DOHH2 (cell line): ENCODE results near the gene N4BP2.

Experiments
- H3F3A ChIP-seq: fragments of 200-600 bp; sonication (generic), shearing (Covaris generic); 2 replicates; pipeline ENCODE4 v1.6.0; 2016; ENCODE audit warnings: antibody characterized with exemption, mild to moderate bottlenecking; ENCODE audit not compliant: control insufficient read depth, insufficient read depth
- H3K27ac ChIP-seq: fragments of 200-600 bp; sonication (generic); 2 replicates; pipeline ENCODE4 v1.5.1; 2014; ENCODE audit warnings: low read depth, mild to moderate bottlenecking, low read length, moderate library complexity
- H3K27me3 ChIP-seq: fragments of 200-600 bp; sonication (generic); 2 replicates; pipeline ENCODE4 v1.6.1; 2014; ENCODE audit warnings: mild to moderate bottlenecking, low read length, mixed read lengths; ENCODE audit not compliant: control insufficient read depth
- H3K36me3 ChIP-seq: fragments of 200-600 bp; sonication (generic); 2 replicates; pipeline ENCODE4 v1.6.1; 2014; ENCODE audit warnings: mild to moderate bottlenecking, low read length, moderate library complexity, mixed read lengths; ENCODE audit not compliant: control insufficient read depth
- H3K4me1 ChIP-seq: fragments of 200-600 bp; sonication (generic); 2 replicates; pipeline ENCODE4 v1.6.1; 2014; ENCODE audit warnings: mild to moderate bottlenecking, low read length, mixed read lengths; ENCODE audit not compliant: control insufficient read depth
- H3K4me2 ChIP-seq: fragments of 200-600 bp; sonication (generic); 2 replicates; pipeline ENCODE4 v1.6.0; 2014; ENCODE audit warnings: mild to moderate bottlenecking, low read length, moderate library complexity
- H3K4me3 ChIP-seq: fragments of 200-600 bp; sonication (generic); 2 replicates; pipeline ENCODE4 v1.5.1; 2014; ENCODE audit warnings: mild to moderate bottlenecking, low read length, mixed read lengths
- H3K79me2 ChIP-seq: fragments of 200-600 bp; sonication (generic); 2 replicates; pipeline ENCODE4 v1.6.1; 2014; ENCODE audit warnings: mild to moderate bottlenecking, low read length, mixed read lengths; ENCODE audit not compliant: control insufficient read depth
- H3K9me2 ChIP-seq: fragments of 200-600 bp; sonication (generic); replicated peaks from 2 replicates; pipeline ENCODE4 v1.6.1; 2014; ENCODE audit warnings: mild to moderate bottlenecking, low read length, mixed read lengths; ENCODE audit not compliant: control insufficient read depth
- H3K9me3 ChIP-seq: fragments of 200-600 bp; sonication (generic); 2 replicates; pipeline ENCODE4 v1.6.1; 2014; ENCODE audit warnings: antibody characterized with exemption, low read length, mixed read lengths; ENCODE audit not compliant: control insufficient read depth, insufficient read depth
- H4K20me1 ChIP-seq: fragments of 200-600 bp; sonication (generic); 2 replicates; pipeline ENCODE4 v1.6.0; 2014; ENCODE audit warnings: low read depth, mild to moderate bottlenecking, antibody characterized with exemption, low read length, moderate library complexity; ENCODE audit not compliant: control insufficient read depth, insufficient read depth
- CTCF ChIP-seq: fragments of 200-600 bp; sonication (generic); IDR thresholded peaks from one replicate; pipeline ENCODE4 v1.5.1; 2014; ENCODE audit warnings: antibody characterized with exemption, mild to moderate bottlenecking, low read depth, low read length; ENCODE audit not compliant: poor library complexity, severe bottlenecking
- EZH2phosphoT487 ChIP-seq: fragments of 200-600 bp; sonication (generic); IDR thresholded peaks from 2 replicates; pipeline ENCODE4 v1.6.1; 2017; ENCODE audit warnings: borderline replicate concordance, mild to moderate bottlenecking, antibody characterized with exemption, low read length, moderate library complexity, mixed read lengths

Gene N4BP2

GRCh38 chr4:40043786-40044185, 12.9 kb upstream of the N4BP2 start:
- no peaks in the 10 kb centered on the region for H3F3A ChIP-seq
- H3K27me3 ChIP-seq: no peaks in the 10 kb centered on the region
- no peaks in the 10 kb centered on the region for H3K9me2 ChIP-seq
- H3K9me3 ChIP-seq: no peaks in the 10 kb centered on the region
- no peak overlapping the region for H3K27ac ChIP-seq
- H3K4me3 ChIP-seq: no peak overlapping the region
- H3K79me2 ChIP-seq: no peaks in the 10 kb centered on the region
- no peak overlapping the region for H3K4me2 ChIP-seq
- no peaks in the 10 kb centered on the region for H3K4me1 ChIP-seq
- no peaks in the 10 kb centered on the region for H4K20me1 ChIP-seq
- TF ChIP-seq CTCF (no peak), EZH2phosphoT487 (no peak)
- no peaks in the 10 kb centered on the region for H3K36me3 ChIP-seq

- Histone ChIP-seq H3F3A (peaks cover 5% of the 10 kb centered on the region; the same call in 1 of the 2 replicates), H3K27me3 (0 out of 2 replicates have a peak, but pooled peaks cover 3% of the 10 kb centered on the region), H3K9me2 (no peaks in the 10 kb centered on the region), H3K27ac (no peak overlapping the region), H3K4me3 (no peak overlapping the region), H3K9me3 (no peaks in the 10 kb centered on the region), H3K36me3 (no peaks in the 10 kb centered on the region), H4K20me1 (no peaks in the 10 kb centered on the region), H3K4me2 (no peak overlapping the region), H3K4me1 (no peaks in the 10 kb centered on the region), H3K79me2 (no peaks in the 10 kb centered on the region)
- no peak for TF ChIP-seq CTCF
- no peak for TF ChIP-seq EZH2phosphoT487
Observed at GRCh38 chr4:40046311-40046980, 10.2 kb upstream of the N4BP2 start.

- no peak overlapping the region for H3K4me3 ChIP-seq
- H3K79me2 ChIP-seq: peaks cover 10% of the 10 kb centered on the region
- 0 out of 2 replicates have a peak, but pooled peaks cover 6% of the 10 kb centered on the region for H3K27me3 ChIP-seq
- no peak overlapping the region for H3K4me2 ChIP-seq
- peaks cover 11% of the 10 kb centered on the region for H3F3A ChIP-seq
- H4K20me1 ChIP-seq: 0 out of 2 replicates have a peak, but pooled peaks cover under 1% of the 10 kb centered on the region
- TF ChIP-seq CTCF (no peak), EZH2phosphoT487 (no peak)
- H3K27ac ChIP-seq: no peak overlapping the region
- H3K9me2 ChIP-seq: no peaks in the 10 kb centered on the region
- no peaks in the 10 kb centered on the region for H3K36me3 ChIP-seq
- H3K9me3 ChIP-seq: no peaks in the 10 kb centered on the region
- H3K4me1 ChIP-seq: peaks cover 21% of the 10 kb centered on the region
Observed at GRCh38 chr4:40053161-40053560, 3.5 kb upstream of the N4BP2 start.
